ENCODE data around the gene MAPK1.

DNA sequence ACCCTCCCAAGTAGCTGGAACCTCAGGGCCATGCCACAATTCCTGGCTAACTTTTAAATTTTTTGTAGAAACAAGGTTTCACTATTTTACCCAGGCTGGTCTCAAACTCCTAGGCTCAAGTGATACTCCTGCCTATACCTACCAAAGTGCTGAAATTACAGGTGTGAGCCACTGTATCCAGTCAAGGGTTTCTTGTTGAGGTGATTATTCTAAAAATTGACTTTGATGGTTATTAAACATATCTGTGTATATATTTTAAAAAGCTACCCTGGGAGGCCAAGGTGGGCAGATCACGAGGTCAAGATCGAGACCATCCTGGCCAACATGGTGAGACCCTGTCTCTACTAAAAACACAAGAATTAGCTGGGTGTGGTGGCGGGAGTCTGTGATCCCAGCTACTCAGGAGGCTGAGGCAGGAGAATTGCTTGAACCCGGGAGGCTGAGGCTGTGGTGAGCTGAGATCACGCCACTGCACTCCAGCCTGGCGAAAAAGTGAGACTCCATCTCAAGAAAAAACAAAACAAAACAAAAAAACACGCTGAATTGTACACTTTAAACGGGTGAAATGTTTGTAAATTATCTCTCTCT lies 27.1 kb downstream of the MAPK1 start:
- TF ChIP-seq, protein P1, sequence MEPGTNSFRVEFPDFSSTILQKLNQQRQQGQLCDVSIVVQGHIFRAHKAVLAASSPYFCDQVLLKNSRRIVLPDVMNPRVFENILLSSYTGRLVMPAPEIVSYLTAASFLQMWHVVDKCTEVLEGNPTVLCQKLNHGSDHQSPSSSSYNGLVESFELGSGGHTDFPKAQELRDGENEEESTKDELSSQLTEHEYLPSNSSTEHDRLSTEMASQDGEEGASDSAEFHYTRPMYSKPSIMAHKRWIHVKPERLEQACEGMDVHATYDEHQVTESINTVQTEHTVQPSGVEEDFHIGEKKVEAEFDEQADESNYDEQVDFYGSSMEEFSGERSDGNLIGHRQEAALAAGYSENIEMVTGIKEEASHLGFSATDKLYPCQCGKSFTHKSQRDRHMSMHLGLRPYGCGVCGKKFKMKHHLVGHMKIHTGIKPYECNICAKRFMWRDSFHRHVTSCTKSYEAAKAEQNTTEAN (CRISPR knock-in tag; IDR thresholded peaks at IDR 0.05) = no peak
- no peak for TF ChIP-seq SMAD3 (CRISPR knock-in tag; IDR thresholded peaks at IDR 0.05; ENCODE audit: borderline replicate concordance)
- TF ChIP-seq, protein P2, sequence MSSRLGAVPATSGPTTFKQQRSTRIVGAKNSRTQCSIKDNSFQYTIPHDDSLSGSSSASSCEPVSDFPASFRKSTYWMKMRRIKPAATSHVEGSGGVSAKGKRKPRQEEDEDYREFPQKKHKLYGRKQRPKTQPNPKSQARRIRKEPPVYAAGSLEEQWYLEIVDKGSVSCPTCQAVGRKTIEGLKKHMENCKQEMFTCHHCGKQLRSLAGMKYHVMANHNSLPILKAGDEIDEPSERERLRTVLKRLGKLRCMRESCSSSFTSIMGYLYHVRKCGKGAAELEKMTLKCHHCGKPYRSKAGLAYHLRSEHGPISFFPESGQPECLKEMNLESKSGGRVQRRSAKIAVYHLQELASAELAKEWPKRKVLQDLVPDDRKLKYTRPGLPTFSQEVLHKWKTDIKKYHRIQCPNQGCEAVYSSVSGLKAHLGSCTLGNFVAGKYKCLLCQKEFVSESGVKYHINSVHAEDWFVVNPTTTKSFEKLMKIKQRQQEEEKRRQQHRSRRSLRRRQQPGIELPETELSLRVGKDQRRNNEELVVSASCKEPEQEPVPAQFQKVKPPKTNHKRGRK (CRISPR knock-in tag; IDR thresholded peaks at IDR 0.05; ENCODE audit: borderline replicate concordance) = no peak
- TF ChIP-seq IRF2 (CRISPR knock-in tag; IDR thresholded peaks at IDR 0.05; ENCODE audit: borderline replicate concordance, low read depth) = no peak
- no peak for TF ChIP-seq ZNF263 (CRISPR knock-in tag; IDR thresholded peaks at IDR 0.05; ENCODE audit: low read depth)
- TF ChIP-seq, protein P3, sequence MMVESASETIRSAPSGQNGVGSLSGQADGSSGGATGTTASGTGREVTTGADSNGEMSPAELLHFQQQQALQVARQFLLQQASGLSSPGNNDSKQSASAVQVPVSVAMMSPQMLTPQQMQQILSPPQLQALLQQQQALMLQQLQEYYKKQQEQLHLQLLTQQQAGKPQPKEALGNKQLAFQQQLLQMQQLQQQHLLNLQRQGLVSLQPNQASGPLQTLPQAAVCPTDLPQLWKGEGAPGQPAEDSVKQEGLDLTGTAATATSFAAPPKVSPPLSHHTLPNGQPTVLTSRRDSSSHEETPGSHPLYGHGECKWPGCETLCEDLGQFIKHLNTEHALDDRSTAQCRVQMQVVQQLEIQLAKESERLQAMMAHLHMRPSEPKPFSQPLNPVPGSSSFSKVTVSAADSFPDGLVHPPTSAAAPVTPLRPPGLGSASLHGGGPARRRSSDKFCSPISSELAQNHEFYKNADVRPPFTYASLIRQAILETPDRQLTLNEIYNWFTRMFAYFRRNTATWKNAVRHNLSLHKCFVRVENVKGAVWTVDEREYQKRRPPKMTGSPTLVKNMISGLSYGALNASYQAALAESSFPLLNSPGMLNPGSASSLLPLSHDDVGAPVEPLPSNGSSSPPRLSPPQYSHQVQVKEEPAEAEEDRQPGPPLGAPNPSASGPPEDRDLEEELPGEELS (CRISPR knock-in tag; IDR thresholded peaks at IDR 0.05) = no peak
- no peak for TF ChIP-seq TEAD4 (CRISPR knock-in tag; IDR thresholded peaks at IDR 0.05)
- TF ChIP-seq NR3C1 (CRISPR knock-in tag; conservative IDR thresholded peaks at IDR 0.05; ENCODE audit: low read depth) = no peak
- no peak for TF ChIP-seq CBFB (CRISPR knock-in tag; IDR thresholded peaks at IDR 0.05; ENCODE audit: low read depth)
